ENCODE results near the gene TMTC1. TPM values are rescaled to one million over a fixed set of nuclear protein-coding genes. Genes with fewer than 3 reads are reported as not detected.

Gene TMTC1
- total RNA-seq, 1 donor from 2014 or later: 35.3 TPM

- Mint-ChIP-seq H3K36me3 (ENCODE audit: unreplicated experiment) (peaks cover 6% of the 10 kb centered on the region), H3K4me1 (ENCODE audit: unreplicated experiment) (peaks cover 4% of the 10 kb centered on the region), H3K27me3 (ENCODE audit: unreplicated experiment) (no peaks in the 10 kb centered on the region), H3K27ac (ENCODE audit: unreplicated experiment) (no peak overlapping the region), H3K9me3 (ENCODE audit: unreplicated experiment) (no peaks in the 10 kb centered on the region), H3K4me3 (ENCODE audit: unreplicated experiment) (no peak overlapping the region)
- no peak for DNase-seq (ENCODE audit: extremely low spot score, unreplicated experiment)
- TF ChIP-seq CTCF (IDR thresholded peaks at IDR 0.05): no peak
Measured at GRCh38 chr12:29682088-29682487, 101.7 kb downstream of the TMTC1 start.

- Mint-ChIP-seq H3K4me1 (ENCODE audit: unreplicated experiment) (peaks cover 8% of the 10 kb centered on the region), H3K27me3 (ENCODE audit: unreplicated experiment) (no peaks in the 10 kb centered on the region), H3K36me3 (ENCODE audit: unreplicated experiment) (peaks cover 6% of the 10 kb centered on the region), H3K27ac (ENCODE audit: unreplicated experiment) (no peak overlapping the region), H3K9me3 (ENCODE audit: unreplicated experiment) (no peaks in the 10 kb centered on the region), H3K4me3 (ENCODE audit: unreplicated experiment) (no peak overlapping the region)
- no peak for DNase-seq (ENCODE audit: extremely low spot score, unreplicated experiment)
- no peak for TF ChIP-seq CTCF (IDR thresholded peaks at IDR 0.05)
Measured at GRCh38 chr12:29681370-29681769, 102.4 kb downstream of the TMTC1 start.

GRCh38 chr12:29676676-29677075 lies 107.1 kb downstream of the TMTC1 start:
- Mint-ChIP-seq H3K9me3 (ENCODE audit: unreplicated experiment) (no peaks in the 10 kb centered on the region), H3K27ac (ENCODE audit: unreplicated experiment) (no peak overlapping the region), H3K27me3 (ENCODE audit: unreplicated experiment) (no peaks in the 10 kb centered on the region), H3K4me3 (ENCODE audit: unreplicated experiment) (no peak overlapping the region), H3K36me3 (ENCODE audit: unreplicated experiment) (peaks cover 9% of the 10 kb centered on the region), H3K4me1 (ENCODE audit: unreplicated experiment) (peaks cover 29% of the 10 kb centered on the region)
- DNase-seq (ENCODE audit: extremely low spot score, unreplicated experiment): no peak
- no peak for TF ChIP-seq CTCF (IDR thresholded peaks at IDR 0.05)

- H3K9me3 Mint-ChIP-seq (ENCODE audit: unreplicated experiment): no peaks in the 10 kb centered on the region
- no peak for TF ChIP-seq CTCF (IDR thresholded peaks at IDR 0.05)
- peaks cover 9% of the 10 kb centered on the region for H3K36me3 Mint-ChIP-seq (ENCODE audit: unreplicated experiment)
- no peak for DNase-seq (ENCODE audit: extremely low spot score, unreplicated experiment)
- H3K27ac Mint-ChIP-seq (ENCODE audit: unreplicated experiment): no peak overlapping the region
- no peak overlapping the region for H3K4me3 Mint-ChIP-seq (ENCODE audit: unreplicated experiment)
- peaks cover 25% of the 10 kb centered on the region for H3K4me1 Mint-ChIP-seq (ENCODE audit: unreplicated experiment)
- H3K27me3 Mint-ChIP-seq (ENCODE audit: unreplicated experiment): no peaks in the 10 kb centered on the region
Measured at GRCh38 chr12:29674463-29674862, 109.3 kb downstream of the TMTC1 start.

GRCh38 chr12:29673346-29673745 lies 110.4 kb downstream of the TMTC1 start:
- H3K27ac Mint-ChIP-seq (ENCODE audit: unreplicated experiment): no peak overlapping the region
- H3K4me3 Mint-ChIP-seq (ENCODE audit: unreplicated experiment): no peak overlapping the region
- H3K4me1 Mint-ChIP-seq (ENCODE audit: unreplicated experiment): peaks cover 25% of the 10 kb centered on the region
- no peaks in the 10 kb centered on the region for H3K9me3 Mint-ChIP-seq (ENCODE audit: unreplicated experiment)
- peaks cover 11% of the 10 kb centered on the region for H3K36me3 Mint-ChIP-seq (ENCODE audit: unreplicated experiment)
- no peak for DNase-seq (ENCODE audit: extremely low spot score, unreplicated experiment)
- no peaks in the 10 kb centered on the region for H3K27me3 Mint-ChIP-seq (ENCODE audit: unreplicated experiment)
- TF ChIP-seq CTCF (IDR thresholded peaks at IDR 0.05): no peak

Data from osteocyte (in vitro differentiated cells).